CD14-positive monocyte (primary cell): ENCODE data around the gene MYH13. TPM values are rescaled to one million over a fixed set of nuclear protein-coding genes. Genes with fewer than 3 reads are reported as not detected.

ENCODE experiments used
- DNase-seq, 3 donors: peaks; one replicate each; pipeline ENCODE4 v3.0.0-alpha.2; 2011 to 2022
- H2AFZ ChIP-seq: 2 replicates; pipeline ENCODE4 v1.6.0; 2012; ENCODE audit warnings: mild to moderate bottlenecking, low read depth, low read length, inconsistent platforms; ENCODE audit not compliant: insufficient read depth, poor library complexity, severe bottlenecking
- H3K27ac ChIP-seq, 2 donors: 1 replicate in 1 of 2; 2 replicates in 1 of 2; pipeline ENCODE4 v1.5.1; 2012 to 2013; ENCODE audit warnings: low read length in 2 of 2, control low read depth in 1 of 2, inconsistent platforms in 1 of 2, low read depth in 1 of 2, mild to moderate bottlenecking in 1 of 2
- H3K27me3 ChIP-seq, 2 donors: one replicate each; pipeline versions ENCODE4 v1.6.0 to v1.6.1; 2011 to 2013; ENCODE audit warnings: low read length in 2 of 2; ENCODE audit not compliant: control insufficient read depth in 2 of 2, insufficient read depth in 2 of 2
- H3K36me3 ChIP-seq, 2 donors: replicated peaks in 1 of 2; 1 replicate in 1 of 2; 2 replicates in 1 of 2; pipeline versions ENCODE4 v1.5.1 to v1.6.1; 2012 to 2013; ENCODE audit warnings: low read length in 2 of 2, control low read depth in 1 of 2, inconsistent platforms in 1 of 2, mild to moderate bottlenecking in 1 of 2; ENCODE audit not compliant: insufficient read depth in 2 of 2, control insufficient read depth in 1 of 2
- H3K4me1 ChIP-seq, 2 donors: 1 replicate in 1 of 2; 2 replicates in 1 of 2; pipeline versions ENCODE4 v1.5.1 to v1.6.1; 2012 to 2013; ENCODE audit warnings: low read length in 2 of 2, control low read depth in 1 of 2, inconsistent platforms in 1 of 2, mild to moderate bottlenecking in 1 of 2, moderate library complexity in 1 of 2; ENCODE audit not compliant: insufficient read depth in 2 of 2, control insufficient read depth in 1 of 2
- H3K4me2 ChIP-seq: replicated peaks from 2 replicates; pipeline ENCODE3; 2012; ENCODE audit warnings: low read length, moderate library complexity, mild to moderate bottlenecking; ENCODE audit not compliant: poor library complexity, severe bottlenecking; ENCODE audit errors: extremely low read depth
- H3K4me3 ChIP-seq, 3 experiments: fragments of 200-600 bp in 1 of 3; sonication (generic) in 1 of 3; replicated peaks in 1 of 3; 1 replicate in 2 of 3; 2 replicates in 1 of 3; pipeline ENCODE4 v1.5.1; 2011 to 2013; ENCODE audit warnings: low read length in 3 of 3, mild to moderate bottlenecking in 3 of 3, control low read depth in 2 of 3, low read depth in 2 of 3, inconsistent platforms in 1 of 3, moderate library complexity in 1 of 3
- H3K79me2 ChIP-seq: 2 replicates; pipeline ENCODE4 v1.6.0; 2012; ENCODE audit warnings: mild to moderate bottlenecking, control low read depth, inconsistent platforms, low read length, moderate library complexity; ENCODE audit not compliant: insufficient read depth
- H3K9ac ChIP-seq: 2 replicates; pipeline ENCODE4 v1.6.0; 2017; ENCODE audit warnings: low read length, mild to moderate bottlenecking; ENCODE audit not compliant: insufficient read depth, poor library complexity, severe bottlenecking
- H3K9me3 ChIP-seq, 2 donors: replicated peaks in 1 of 2; 1 replicate in 1 of 2; 2 replicates in 1 of 2; pipeline versions ENCODE4 v1.5.1 to v1.6.1; 2012 to 2013; ENCODE audit warnings: low read length in 2 of 2, control low read depth in 1 of 2; ENCODE audit not compliant: control insufficient read depth in 1 of 2, insufficient read depth in 1 of 2
- H4K20me1 ChIP-seq: 2 replicates; pipeline ENCODE4 v1.6.0; 2012; ENCODE audit warnings: mild to moderate bottlenecking, low read length, control low read depth, moderate library complexity; ENCODE audit not compliant: insufficient read depth
- H3K27ac Mint-ChIP-seq, 7 donors: one replicate each; pipeline ENCODE4 v1.8.0; 2020; ENCODE audit warnings: mild to moderate bottlenecking in 7 of 7, mixed read lengths in 7 of 7, moderate library complexity in 6 of 7, inconsistent platforms in 2 of 7
- H3K27me3 Mint-ChIP-seq, 3 donors: one replicate each; pipeline ENCODE4 v1.8.0; 2021 to 2022; ENCODE audit warnings: low read depth in 3 of 3, mild to moderate bottlenecking in 3 of 3, mixed read lengths in 3 of 3, moderate library complexity in 3 of 3, inconsistent platforms in 1 of 3
- H3K36me3 Mint-ChIP-seq, 2 donors: one replicate each; pipeline ENCODE4 v1.8.0; 2020; ENCODE audit warnings: mixed read lengths in 2 of 2, inconsistent platforms in 1 of 2, mild to moderate bottlenecking in 1 of 2
- H3K4me1 Mint-ChIP-seq: one replicate; pipeline ENCODE4 v1.8.0; 2020; ENCODE audit warnings: mild to moderate bottlenecking, mixed read lengths
- H3K4me3 Mint-ChIP-seq, 2 donors: one replicate each; pipeline ENCODE4 v1.8.0; 2020; ENCODE audit warnings: mild to moderate bottlenecking in 2 of 2, mixed read lengths in 2 of 2, moderate library complexity in 1 of 2
- H3K9me3 Mint-ChIP-seq, 7 donors: one replicate each; pipeline ENCODE4 v1.8.0; 2020 to 2022; ENCODE audit warnings: mixed read lengths in 7 of 7, mild to moderate bottlenecking in 6 of 7, moderate library complexity in 6 of 7, inconsistent platforms in 2 of 7
- CTCF ChIP-seq: fragments of 200-600 bp; IDR thresholded peaks from one replicate; pipeline ENCODE4 v1.8.0; 2022; ENCODE audit warnings: antibody characterized with exemption, mild to moderate bottlenecking
- WGBS: methylation state at CpG from one replicate; pipeline ENCODE4 v1.1.5; 2013; ENCODE audit warnings: missing lambda C conversion rate; ENCODE audit not compliant: insufficient coverage; 5-methylcytosine and 5-hydroxymethylcytosine counted together
- intact Hi-C, 2 donors: fragments of 100-400 bp; cut with micrococcal nuclease; formaldehyde crosslinking; loops; one replicate each; pipeline versions ENCODE4 v1.15.0 to v1.15.1; 2023
- polyA plus RNA-seq, 3 donors: library from polyadenylated mRNA; depleted of rRNA in 1 of 3; unstranded in 2 of 3; stranded (reverse) in 1 of 3; fragments of 300-500 nt in 2 of 3; fragments of >200 nt in 1 of 3; fragmentation: Illumina TruSeq in 2 of 3; gene quantifications; 1 replicate in 2 of 3; 2 replicates in 1 of 3; pipeline ENCODE4 v1.2.3, GENCODE V29; 2012 to 2021

The MYH13 gene
- polyA plus RNA-seq, 3 donors, result not detected

GRCh38 chr17:10368561-10368960 is 4.2 kb downstream of the MYH13 start:
- no peaks in the 10 kb centered on the region for H3K36me3 Mint-ChIP-seq
- Histone ChIP-seq H3K27me3 (peaks cover 0 to 6% of the 10 kb centered on the region in 2 donors), H4K20me1 (no peaks in the 10 kb centered on the region), H3K9me3 (no peaks in the 10 kb centered on the region), H3K9ac (no peak overlapping the region), H3K4me2 (no peak overlapping the region), H3K27ac (no peak overlapping the region), H3K4me3 (no peak overlapping the region), H3K79me2 (no peaks in the 10 kb centered on the region), H3K4me1 (no peaks in the 10 kb centered on the region), H3K36me3 (no peaks in the 10 kb centered on the region), H2AFZ (no peak overlapping the region)
- no peak overlapping the region for H3K27ac Mint-ChIP-seq
- no CpG with 5 or more reads among the region's 3 CpGs for WGBS
- H3K4me3 Mint-ChIP-seq, result no peak overlapping the region
- intact Hi-C loops, result no loop called here
- H3K4me1 Mint-ChIP-seq, result no peaks in the 10 kb centered on the region
- no peak for DNase-seq
- no peak for TF ChIP-seq CTCF
- H3K9me3 Mint-ChIP-seq, result no peaks in the 10 kb centered on the region
- peaks cover 4 to 11% (median 6%) of the 10 kb centered on the region in 3 donors for H3K27me3 Mint-ChIP-seq

DNA sequence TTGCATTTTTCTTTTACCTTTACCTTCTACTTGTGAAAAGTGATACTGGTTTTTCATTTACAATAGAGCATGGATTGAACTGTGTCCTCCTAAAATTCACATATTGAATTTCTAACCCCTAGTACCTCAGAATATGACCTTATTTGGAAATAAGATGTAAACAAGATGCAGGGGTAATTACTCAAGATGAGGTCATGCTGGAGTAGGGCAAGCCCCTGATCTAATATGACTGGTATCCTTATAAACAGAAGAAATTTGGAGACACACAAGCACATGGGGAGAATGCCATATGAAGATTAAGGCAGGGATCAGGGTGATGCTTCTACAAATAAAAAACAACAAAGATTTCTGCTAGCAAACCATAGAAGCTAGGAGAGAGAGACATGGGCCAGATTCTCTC is 12.2 kb downstream of the MYH13 start:
- H2AFZ ChIP-seq, result no peak overlapping the region
- no peaks in the 10 kb centered on the region for H3K9me3 ChIP-seq
- TF ChIP-seq CTCF, result no peak
- Mint-ChIP-seq H3K4me1 (no peaks in the 10 kb centered on the region), H3K27ac (no peak overlapping the region), H3K36me3 (no peaks in the 10 kb centered on the region), H3K4me3 (no peak overlapping the region), H3K9me3 (no peaks in the 10 kb centered on the region), H3K27me3 (peaks cover 0 to 7% (median 4%) of the 10 kb centered on the region in 3 donors)
- no peaks in the 10 kb centered on the region for H3K36me3 ChIP-seq
- no peaks in the 10 kb centered on the region for H4K20me1 ChIP-seq
- no peak overlapping the region for H3K4me2 ChIP-seq
- peaks cover 0 to 2% of the 10 kb centered on the region in 2 donors for H3K27me3 ChIP-seq
- no peak for DNase-seq
- no peaks in the 10 kb centered on the region for H3K4me1 ChIP-seq
- H3K9ac ChIP-seq, result no peak overlapping the region
- H3K4me3 ChIP-seq, result no peak overlapping the region
- no peaks in the 10 kb centered on the region for H3K79me2 ChIP-seq
- intact Hi-C loops, result no loop called here
- no peak overlapping the region for H3K27ac ChIP-seq
